HG03025 (cell line): Measurements from ENCODE around the gene DYRK2.

Source experiments
- ATAC-seq: cut with Tn5 transposase; IDR thresholded peaks from one replicate; pipeline ENCODE4 v1.9.1; 2021; ENCODE audit warnings: mild to moderate bottlenecking, moderate library complexity; ENCODE audit not compliant: unreplicated experiment, low FRiP score

DYRK2 gene

GRCh38 chr12:67645126-67645525 is 3.4 kb upstream of the DYRK2 start:
- ATAC-seq: no peak

GRCh38 chr12:67645601-67646000 is 2.9 kb upstream of the DYRK2 start:
- no peak for ATAC-seq

- ATAC-seq: no peak
Measured at GRCh38 chr12:67646775-67647174, 1.8 kb upstream of the DYRK2 start.

GRCh38 chr12:67647181-67647798 is 1.3 kb upstream of the DYRK2 start:
- ATAC-seq: no peak

GRCh38 chr12:67647799-67648520 is 585 bp upstream of the DYRK2 start:
- ATAC-seq: peak; percentile 20

GRCh38 chr12:67649261-67649569 is 670 bp downstream of the DYRK2 start:
- peak; percentile 18 for ATAC-seq

- ATAC-seq: peak; percentile 17
Measured at GRCh38 chr12:67649570-67650387, 1.2 kb downstream of the DYRK2 start.

- ATAC-seq: no peak
Measured at GRCh38 chr12:67650388-67651131, 2.0 kb downstream of the DYRK2 start.

- no peak for ATAC-seq
Measured at GRCh38 chr12:67651132-67651695, 2.7 kb downstream of the DYRK2 start.

- ATAC-seq: no peak
Measured at GRCh38 chr12:67655829-67656228, 7.3 kb downstream of the DYRK2 start.

GRCh38 chr12:67656251-67656650 is 7.7 kb downstream of the DYRK2 start:
- no peak for ATAC-seq

- no peak for ATAC-seq
Measured at GRCh38 chr12:67658486-67658885, 9.9 kb downstream of the DYRK2 start.

- no peak for ATAC-seq
Measured at GRCh38 chr12:67659292-67659691, 10.7 kb downstream of the DYRK2 start.

- ATAC-seq: no peak
Measured at GRCh38 chr12:67661311-67662021, 12.9 kb downstream of the DYRK2 start.

GRCh38 chr12:67662910-67663538 is 14.5 kb downstream of the DYRK2 start:
- no peak for ATAC-seq

- no peak for ATAC-seq
Measured at GRCh38 chr12:67664171-67664570, 15.6 kb downstream of the DYRK2 start.

- ATAC-seq: no peak
Measured at GRCh38 chr12:67665679-67666078, 17.1 kb downstream of the DYRK2 start.

- ATAC-seq: no peak
Measured at GRCh38 chr12:67666605-67667004, 18.1 kb downstream of the DYRK2 start.

GRCh38 chr12:67667276-67668073 is 18.9 kb downstream of the DYRK2 start:
- ATAC-seq: no peak
